Endothelial cell of umbilical vein (primary cell): ENCODE data around the gene VANGL1. TPM values are rescaled to one million over a fixed set of nuclear protein-coding genes. Genes with fewer than 3 reads are reported as not detected.

Experiments
- BruUV-seq: library from RNA; stranded (reverse); fragments of 400-500 nt; replicated peaks from 2 replicates; lab custom pipeline; 2021; lab: Mats Ljungman, UMichigan
- CTCF ChIA-PET: fragments of 300-600, 350-600 bp; sonication (Branson Sonifier 250); formaldehyde crosslinking; loops from one replicate; lab custom pipeline; 2021; ENCODE audit warnings: antibody characterized with exemption, inconsistent platforms; lab: Charles Lee
- POLR2A ChIA-PET: fragments of 300-600, 350-600 bp; sonication (Branson Sonifier 250); formaldehyde crosslinking; loops from one replicate; lab custom pipeline; 2021; ENCODE audit warnings: antibody characterized with exemption, inconsistent platforms; lab: Charles Lee
- DNase-seq: peaks from one replicate; pipeline ENCODE4 v3.0.0-alpha.2; 2011; ENCODE audit warnings: low read depth, low spot score
- FAIRE-seq: peaks from 2 replicates; lab custom pipeline; 2011; peaks lifted over from hg19 to GRCh38; lab: Jason Lieb, UNC
- H2AFZ ChIP-seq: 2 replicates; pipeline ENCODE4 v1.6.0; 2012; ENCODE audit warnings: low read depth, low read length, control low read depth, inconsistent platforms
- H3K27ac ChIP-seq: 2 replicates; pipeline ENCODE4 v1.5.1; 2011; ENCODE audit warnings: low read depth, mild to moderate bottlenecking, control low read depth, low read length, moderate library complexity; ENCODE audit not compliant: insufficient read depth
- H3K27me3 ChIP-seq, 2 experiments: 2 replicates each; pipeline versions ENCODE4 v1.6.0 to v1.6.1; 2011; ENCODE audit warnings: low read length in 2 of 2, mixed read lengths in 1 of 2; ENCODE audit not compliant: control insufficient read depth in 2 of 2, insufficient read depth in 2 of 2
- H3K36me3 ChIP-seq, 2 experiments: 2 replicates in 1 of 2; 3 replicates in 1 of 2; pipeline ENCODE4 v1.5.1; 2011; ENCODE audit warnings: low read length in 2 of 2, mild to moderate bottlenecking in 1 of 2, moderate library complexity in 1 of 2; ENCODE audit not compliant: control insufficient read depth in 2 of 2, insufficient read depth in 2 of 2; ENCODE audit errors: extremely low read depth in 1 of 2
- H3K4me1 ChIP-seq: 3 replicates; pipeline ENCODE4 v1.5.1; 2011; ENCODE audit warnings: mild to moderate bottlenecking, low read length; ENCODE audit not compliant: control insufficient read depth, insufficient read depth; ENCODE audit errors: extremely low read depth
- H3K4me2 ChIP-seq: 2 replicates; pipeline ENCODE4 v1.6.1; 2011; ENCODE audit warnings: low read length, control low read depth, mixed read lengths; ENCODE audit not compliant: insufficient read depth
- H3K4me3 ChIP-seq, 3 experiments: fragments of 200-600 bp in 1 of 3; sonication (generic), shearing (Covaris generic) in 1 of 3; replicated peaks in 1 of 3; 2 replicates each; pipeline ENCODE4 v1.5.1; 2011 to 2016; ENCODE audit warnings: control low read depth in 3 of 3, low read length in 3 of 3, mild to moderate bottlenecking in 2 of 3, inconsistent platforms in 1 of 3, low read depth in 1 of 3, moderate library complexity in 1 of 3; ENCODE audit not compliant: insufficient read depth in 1 of 3
- H3K79me2 ChIP-seq: 2 replicates; pipeline ENCODE4 v1.6.0; 2012; ENCODE audit warnings: low read length, inconsistent platforms; ENCODE audit not compliant: control insufficient read depth, insufficient read depth
- H3K9ac ChIP-seq: replicated peaks from 2 replicates; pipeline ENCODE3; 2011; ENCODE audit warnings: low read length, control low read depth; ENCODE audit not compliant: insufficient read depth; ENCODE audit errors: extremely low read depth
- H3K9me1 ChIP-seq: replicated peaks from 3 replicates; pipeline ENCODE4 v1.6.0; 2011; ENCODE audit warnings: mild to moderate bottlenecking, low read length; ENCODE audit not compliant: control insufficient read depth, insufficient read depth; ENCODE audit errors: extremely low read depth
- H3K9me3 ChIP-seq: replicated peaks from 2 replicates; pipeline ENCODE4 v1.5.1; 2012; ENCODE audit warnings: low read length, inconsistent platforms; ENCODE audit not compliant: control insufficient read depth, insufficient read depth
- H4K20me1 ChIP-seq: replicated peaks from 2 replicates; pipeline ENCODE3; 2011; ENCODE audit warnings: mild to moderate bottlenecking, low read length; ENCODE audit not compliant: control insufficient read depth, insufficient read depth; ENCODE audit errors: extremely low read depth
- CTCF ChIP-seq, 2 donors: IDR thresholded peaks; 1 replicate in 1 of 2; 2 replicates in 1 of 2; pipeline ENCODE4 v1.5.1; 2011; ENCODE audit warnings: low read length in 2 of 2, mild to moderate bottlenecking in 2 of 2, moderate library complexity in 2 of 2, control low read depth in 1 of 2, inconsistent platforms in 1 of 2, low read depth in 1 of 2; ENCODE audit not compliant: insufficient read depth in 1 of 2; ENCODE audit errors: extremely low read depth in 1 of 2
- EZH2 ChIP-seq: IDR thresholded peaks from 2 replicates; pipeline ENCODE4 v1.6.1; 2012; ENCODE audit warnings: borderline replicate concordance, low read depth, mild to moderate bottlenecking, moderate library complexity, low read length, inconsistent platforms; ENCODE audit not compliant: severe bottlenecking
- FOS ChIP-seq: IDR thresholded peaks from 2 replicates; pipeline ENCODE4 v1.6.1; 2011; ENCODE audit warnings: mild to moderate bottlenecking, low read length, moderate library complexity, borderline replicate concordance; ENCODE audit not compliant: insufficient read depth
- GATA2 ChIP-seq: IDR thresholded peaks from 2 replicates; pipeline ENCODE4 v1.7.0; 2011; ENCODE audit warnings: low read depth, mild to moderate bottlenecking, moderate library complexity, mixed read lengths, low read length; ENCODE audit not compliant: insufficient read length, insufficient read depth
- JUN ChIP-seq: IDR thresholded peaks from 2 replicates; pipeline ENCODE4 v1.6.1; 2011; ENCODE audit warnings: borderline replicate concordance, low read depth; ENCODE audit not compliant: insufficient read length, insufficient read depth
- MAX ChIP-seq: IDR thresholded peaks from 2 replicates; pipeline ENCODE4 v1.6.1; 2011; ENCODE audit not compliant: insufficient read depth, insufficient read length
- MYC ChIP-seq: IDR thresholded peaks from one replicate; pipeline ENCODE4 v1.6.1; 2011; ENCODE audit warnings: mild to moderate bottlenecking, low read depth, low read length
- POLR2A ChIP-seq: IDR thresholded peaks from 2 replicates; pipeline ENCODE4 v1.6.1; 2012; ENCODE audit warnings: low read depth, mild to moderate bottlenecking, control low read depth, low read length
- POLR2AphosphoS5 ChIP-seq: IDR thresholded peaks from 2 replicates; pipeline ENCODE4 v1.6.1; 2012; ENCODE audit warnings: low read depth, mild to moderate bottlenecking, control low read depth, low read length, moderate library complexity; ENCODE audit not compliant: insufficient read depth
- dilution Hi-C: fragments of 300-500 bp; cut with MboI; formaldehyde crosslinking; loops from one replicate; pipeline ENCODE4 v1.15.0; 2019; ENCODE audit warnings: low sequenced_read_pairs; ENCODE audit not compliant: extremely low pct_ligation_motif_present
- intact Hi-C: fragments of 100-400 bp; cut with micrococcal nuclease; formaldehyde crosslinking; loops from one replicate; pipeline ENCODE4 v1.10.0; 2022
- polyA plus RNA-seq, 4 experiments: library from polyadenylated mRNA; depleted of rRNA in 3 of 4; stranded (reverse) in 3 of 4; unstranded in 1 of 4; fragments of >200 nt; gene quantifications; 2 replicates each; pipeline versions ENCODE4 v1.2.1 to v1.2.3, GENCODE V29; 2011 to 2012; ENCODE audit warnings: missing spikeins in 1 of 4
- total RNA-seq: library from RNA; stranded (reverse); gene quantifications from 2 replicates; pipeline ENCODE4 v1.2.3, GENCODE V29; 2021

The VANGL1 gene
- total and polyA plus RNA-seq, 2 donors (not counting 3 experiments of a cell fraction or from before 2014, with no cell fraction given), result 15.0 to 24.8 TPM

GRCh38 chr1:115687744-115688143 lies 46.0 kb downstream of the VANGL1 start:
- H3K4me2 ChIP-seq, result no peak overlapping the region
- H3K36me3 ChIP-seq, result peaks cover 5 to 19% of the 10 kb centered on the region in 2 experiments
- ChIA-PET CTCF (interaction anchor here (1.0 to 1.1 kb wide), 2 partner anchors 77 to 79 kb away, joined by 3 read pairs; no protein-coding TSS in a partner anchor), POLR2A (no interaction called here)
- no peak for FAIRE-seq
- H2AFZ ChIP-seq, result no peak overlapping the region
- dilution Hi-C loops, result no loop called here
- no peaks in the 10 kb centered on the region for H3K9me1 ChIP-seq
- intact Hi-C loops, result no loop called here
- no peak overlapping the region for H3K4me3 ChIP-seq
- H4K20me1 ChIP-seq, result no peaks in the 10 kb centered on the region
- H3K9me3 ChIP-seq, result no peaks in the 10 kb centered on the region
- no peaks in the 10 kb centered on the region for H3K4me1 ChIP-seq
- H3K9ac ChIP-seq, result no peak overlapping the region
- H3K27ac ChIP-seq, result no peak overlapping the region
- no TSS peak for BruUV-seq
- no peaks in the 10 kb centered on the region for H3K27me3 ChIP-seq
- H3K79me2 ChIP-seq, result no peaks in the 10 kb centered on the region
- DNase-seq, result no peak
- TF ChIP-seq MYC (no peak), EZH2 (no peak), MAX (no peak), POLR2A (no peak), CTCF (IDR thresholded peaks at IDR 0.05; ENCODE audit: extremely low read depth in 1 of 2, insufficient read depth in 1 of 2, low read depth in 1 of 2, low read length in 2 of 2) (no peak), GATA2 (no peak), POLR2AphosphoS5 (no peak), FOS (no peak), JUN (no peak)
